HepG2 (cell line): ENCODE measurements around the gene NECAB2. TPM values are rescaled to one million over a fixed set of nuclear protein-coding genes. Genes with fewer than 3 reads are reported as not detected.

Experiments
- ATAC-seq: fragments of 200-7000 bp; cut with Tn5 transposase; 3 replicates; pipeline ENCODE4 v1.9.1; 2020; ENCODE audit warnings: mild to moderate bottlenecking, moderate library complexity
- BruUV-seq: library from RNA; stranded (reverse); fragments of 400-500 nt; replicated peaks from 2 replicates; lab custom pipeline; 2021; lab: Mats Ljungman, UMichigan
- CTCF ChIA-PET: fragments of 300-600 bp; formaldehyde crosslinking; extraction: SDS; loops from one replicate; lab custom pipeline; 2021; ENCODE audit warnings: low total read pairs, inconsistent platforms, low intra/inter-chr PET ratio; lab: Yijun Ruan, JAX
- POLR2A ChIA-PET: fragments of 350-600 bp; sonication (Branson Sonifier 250); formaldehyde crosslinking; loops from one replicate; lab custom pipeline; 2020; ENCODE audit warnings: antibody characterized with exemption, inconsistent platforms; lab: Yijun Ruan, JAX
- DNase-seq: peaks from one replicate; pipeline ENCODE4 v3.0.0-alpha.2; 2015; ENCODE audit warnings: low spot score
- FAIRE-seq: peaks from 3 replicates; lab custom pipeline; 2011; peaks lifted over from hg19 to GRCh38; lab: Jason Lieb, UNC
- H2AFZ ChIP-seq: one replicate; pipeline ENCODE4 v1.6.1; 2011; ENCODE audit warnings: low read length, inconsistent platforms
- H3K27ac ChIP-seq: fragments of 300-600 bp; 3 replicates; pipeline ENCODE4 v1.8.0; 2011; ENCODE audit warnings: mixed run types, mild to moderate bottlenecking, mixed read lengths, low read length, inconsistent platforms; ENCODE audit not compliant: insufficient read depth; ENCODE audit errors: extremely low read length
- H3K27me3 ChIP-seq, 2 experiments: fragments of 200-600 bp in 1 of 2; 2 replicates in 1 of 2; 3 replicates in 1 of 2; pipeline versions ENCODE4 v1.6.0 to v1.8.0; 2011; ENCODE audit warnings: low read length in 2 of 2, mild to moderate bottlenecking in 2 of 2, moderate library complexity in 2 of 2, inconsistent platforms in 1 of 2; ENCODE audit not compliant: insufficient read depth in 2 of 2, control insufficient read depth in 1 of 2
- H3K36me3 ChIP-seq, 2 experiments: fragments of 200-600 bp in 1 of 2; replicated peaks in 1 of 2; 2 replicates in 1 of 2; 3 replicates in 1 of 2; pipeline versions ENCODE4 v1.5.1 to v1.8.0; 2011; ENCODE audit warnings: low read length in 2 of 2, inconsistent platforms in 1 of 2; ENCODE audit not compliant: insufficient read depth in 2 of 2, control insufficient read depth in 1 of 2
- H3K4me1 ChIP-seq: 2 replicates; pipeline ENCODE4 v1.5.1; 2012; ENCODE audit warnings: low read length, inconsistent platforms; ENCODE audit not compliant: insufficient read depth
- H3K4me2 ChIP-seq: 2 replicates; pipeline ENCODE4 v1.6.0; 2011; ENCODE audit warnings: low read depth, low read length, inconsistent platforms
- H3K4me3 ChIP-seq, 3 experiments: fragments of 200-600 bp in 1 of 3; sonication (generic), shearing (Covaris generic) in 1 of 3; replicated peaks in 1 of 3; 2 replicates each; pipeline ENCODE4 v1.5.1; 2011 to 2016; ENCODE audit warnings: low read length in 3 of 3, inconsistent platforms in 2 of 3, low read depth in 2 of 3, mild to moderate bottlenecking in 2 of 3, control low read depth in 1 of 3, mixed read lengths in 1 of 3; ENCODE audit not compliant: insufficient read depth in 1 of 3
- H3K79me2 ChIP-seq: one replicate; pipeline ENCODE4 v1.6.1; 2011; ENCODE audit warnings: low read length, inconsistent platforms; ENCODE audit not compliant: insufficient read depth
- H3K9ac ChIP-seq: 2 replicates; pipeline ENCODE4 v1.6.0; 2011; ENCODE audit warnings: mild to moderate bottlenecking, low read depth, low read length, inconsistent platforms; ENCODE audit not compliant: insufficient read depth
- H3K9me3 ChIP-seq: 2 replicates; pipeline ENCODE4 v1.5.1; 2012; ENCODE audit warnings: mild to moderate bottlenecking, low read length
- H4K20me1 ChIP-seq: 2 replicates; pipeline ENCODE4 v1.6.0; 2011; ENCODE audit warnings: inconsistent platforms, mild to moderate bottlenecking, low read length, moderate library complexity; ENCODE audit not compliant: insufficient read depth
- AKAP8 ChIP-seq: sonication (generic); formaldehyde crosslinking; IDR thresholded peaks from 2 replicates; pipeline ENCODE4 v1.5.1; 2020; ENCODE audit warnings: mild to moderate bottlenecking, missing genetic modification reagents
- HNRNPK ChIP-seq: fragments of 200-400 bp; formaldehyde crosslinking; IDR thresholded peaks from 2 replicates; pipeline ENCODE4 v1.6.1; 2018; ENCODE audit warnings: low read length, low read depth, moderate library complexity, mild to moderate bottlenecking; ENCODE audit not compliant: poor library complexity, severe bottlenecking
- LCORL ChIP-seq, 2 experiments: fragments of 450-650 bp in 1 of 2; sonication (generic) in 1 of 2; formaldehyde crosslinking in 1 of 2; IDR thresholded peaks; 2 replicates each; pipeline versions ENCODE4 v1.5.0 to v1.6.1; 2017 to 2020; ENCODE audit warnings: antibody characterized with exemption in 1 of 2, missing genetic modification reagents in 1 of 2
- MNT ChIP-seq: fragments of 450-650 bp; IDR thresholded peaks from 2 replicates; pipeline ENCODE4 v1.6.1; 2016
- SOX5 ChIP-seq: IDR thresholded peaks from 2 replicates; pipeline ENCODE4 v1.6.1; 2016; ENCODE audit warnings: borderline replicate concordance
- TBX2 ChIP-seq: sonication (generic); formaldehyde crosslinking; IDR thresholded peaks from 2 replicates; pipeline ENCODE4 v1.5.0; 2020; ENCODE audit warnings: missing genetic modification reagents, mild to moderate bottlenecking, borderline replicate concordance
- ZNF430 ChIP-seq: sonication (generic); formaldehyde crosslinking; IDR thresholded peaks from 2 replicates; pipeline ENCODE4 v1.9.0; 2021; ENCODE audit warnings: mild to moderate bottlenecking, missing genetic modification reagents
- ZNF687 ChIP-seq: sonication (generic); formaldehyde crosslinking; IDR thresholded peaks from 2 replicates; pipeline ENCODE4 v1.5.1; 2020; ENCODE audit warnings: mild to moderate bottlenecking, missing genetic modification reagents, moderate library complexity
- WGBS: methylation state at CpG from one replicate; pipeline ENCODE4 v1.1.6; 2017; ENCODE audit warnings: low lambda C conversion rate; 5-methylcytosine and 5-hydroxymethylcytosine counted together
- in situ Hi-C: cut with HindIII; loops from 2 replicates; pipeline ENCODE4 v1.10.0; 2017; ENCODE audit warnings: low pct_unique_long_range_greater_than_20kb; ENCODE audit not compliant: extremely low pct_ligation_motif_present
- intact Hi-C: fragments of 100-400 bp; cut with micrococcal nuclease; formaldehyde crosslinking; loops from one replicate; pipeline ENCODE4 v1.10.0; 2022; ENCODE audit not compliant: unreplicated experiment
- polyA plus RNA-seq, 8 experiments: library from polyadenylated mRNA; depleted of rRNA in 3 of 8; stranded (reverse) in 7 of 8; unstranded in 1 of 8; fragments of >200 nt; fragmentation: Illumina TruSeq in 4 of 8; extraction: Trizol in 4 of 8; gene quantifications; 2 replicates each; pipeline versions ENCODE4 v1.2.1 to v1.2.3, GENCODE V29; 2011 to 2016; ENCODE audit warnings: low read depth in 4 of 8, missing spikeins in 1 of 8, mixed read lengths in 1 of 8; ENCODE audit not compliant: insufficient read depth in 1 of 8
- total RNA-seq, 5 experiments: library from RNA; depleted of rRNA; stranded (reverse); fragments of >200 nt; fragmentation: Illumina TruSeq; extraction: Trizol; gene quantifications; 2 replicates each; pipeline ENCODE4 v1.2.3, GENCODE V29; 2016; ENCODE audit warnings: low read depth in 1 of 5

The NECAB2 gene
- total and polyA plus RNA-seq, 2 of the 13 experiments (the other 11 are each of a cell fraction or from before 2014, with no cell fraction given), result 0.21 to 0.49 TPM

GRCh38 chr16:83970430-83970815 is 2.4 kb downstream of the NECAB2 start:
- peak; percentile 1; the same call in 1 of the 3 replicates for ATAC-seq
- peaks cover 3 to 4% of the 10 kb centered on the region in 2 experiments; a peak in 4 of 5 replicates for H3K36me3 ChIP-seq
- BruUV-seq, result no TSS peak
- no peaks in the 10 kb centered on the region for H3K79me2 ChIP-seq
- CTCF ChIA-PET, result no interaction called here
- H2AFZ ChIP-seq, result no peak overlapping the region
- peaks cover 14% of the 10 kb centered on the region; the same call in 1 of the 2 replicates for H4K20me1 ChIP-seq
- H3K27me3 ChIP-seq, result peaks cover 3 to 44% of the 10 kb centered on the region in 2 experiments; a peak in 4 of 5 replicates
- H3K4me3 ChIP-seq, result no peak overlapping the region
- POLR2A ChIA-PET, result interaction anchor here (1.3 to 1.4 kb wide), 2 partner anchors 16 to 73 kb away, joined by 3 to 4 read pairs; partner anchors contain the start of gene SLC38A8
- in situ Hi-C loops (loop anchor here (25.0 kb wide), 1 partner anchor 217 kb away; the partner anchor contains the start of genes ADAD2 and TAF1C), intact Hi-C loops (loop anchor here (5.0 kb wide), 2 partner anchors 72 to 937 kb away; partner anchors contain the start of gene SLC38A8)
- 43% methylated on average over 5 of the region's 6 CpGs for WGBS
- FAIRE-seq, result no peak
- DNase-seq, result no peak
- peaks cover 17% of the 10 kb centered on the region for H3K4me1 ChIP-seq
- no peak for TF ChIP-seq ZNF430 (CRISPR knock-in tag)
- 0 out of 2 replicates have a peak, but pooled peaks have one; percentile 36 for TF ChIP-seq AKAP8 (CRISPR knock-in tag)
- H3K9me3 ChIP-seq, result no peaks in the 10 kb centered on the region
- H3K27ac ChIP-seq, result no peak overlapping the region
- no peak overlapping the region for H3K4me2 ChIP-seq
- no peak overlapping the region for H3K9ac ChIP-seq

GRCh38 chr16:83971165-83972130 is 3.4 kb downstream of the NECAB2 start:
- Histone ChIP-seq H3K36me3 (no peaks in the 10 kb centered on the region), H3K9me3 (no peaks in the 10 kb centered on the region), H3K27ac (no peak overlapping the region), H3K27me3 (peaks cover 5 to 48% of the 10 kb centered on the region in 2 experiments; a peak in 4 of 5 replicates), H2AFZ (no peak overlapping the region), H3K79me2 (no peaks in the 10 kb centered on the region), H3K4me1 (peaks cover 17% of the 10 kb centered on the region), H3K4me3 (peak overlapping the region in 1 of 3 experiments; percentile 13; a peak in 1 of 6 replicates), H4K20me1 (peaks cover 10% of the 10 kb centered on the region; the same call in 1 of the 2 replicates), H3K9ac (no peak overlapping the region), H3K4me2 (no peak overlapping the region)
- intact Hi-C loops (loop anchor here (5.0 kb wide), 2 partner anchors 71 to 936 kb away; partner anchors contain the start of gene SLC38A8), in situ Hi-C loops (loop anchor here (25.0 kb wide), 1 partner anchor 216 kb away; the partner anchor contains the start of genes ADAD2 and TAF1C)
- POLR2A ChIA-PET, result interaction anchor here (1.3 kb wide), 1 partner anchor 72 kb away, joined by 4 read pairs; the partner anchor contains the start of gene SLC38A8
- DNase-seq (no peak), FAIRE-seq (no peak), ATAC-seq (peak; percentile 9)
- no TSS peak for BruUV-seq
- CTCF ChIA-PET, result no interaction called here
- WGBS, result 14% methylated on average over 19 of the region's 27 CpGs
- TF ChIP-seq SOX5 (CRISPR knock-in tag), result no peak
- TF ChIP-seq HNRNPK, result no peak
- TF ChIP-seq MNT, result 0 out of 2 replicates have a peak, but pooled peaks have one; percentile 16
- peak; percentile 20; the same call in 1 of the 2 replicates for TF ChIP-seq ZNF687 (CRISPR knock-in tag)
- TF ChIP-seq TBX2 (CRISPR knock-in tag), result peak; percentile 21; the same call in 1 of the 2 replicates
- TF ChIP-seq LCORL (IDR thresholded peaks at IDR 0.05), result no peak
- TF ChIP-seq LCORL (CRISPR knock-in tag; IDR thresholded peaks at IDR 0.05), result no peak
